Right renal pelvis (tissue), 4 donors: ENCODE results near the gene CACNB4. TPM values are rescaled to one million over a fixed set of nuclear protein-coding genes. Genes with fewer than 3 reads are reported as not detected.
"Not testable (repeated sequence)": the region's sequence is repeated elsewhere in the genome, so short reads cannot be mapped to it uniquely, and the experiment has no call there.

ENCODE experiments used
- DNase-seq, 4 donors: peaks; one replicate each; pipeline ENCODE4 v3.0.0-alpha.2; 2013; ENCODE audit warnings: low read depth in 4 of 4, low spot score in 3 of 4, missing footprints in 1 of 4
- polyA plus RNA-seq, 4 donors: library from polyadenylated mRNA; unstranded; fragments of 120-200 nt; gene quantifications; one replicate each; pipeline ENCODE4 v1.2.1, GENCODE V29; 2013; ENCODE audit not compliant: insufficient read length in 4 of 4

The CACNB4 gene
- 10 to 100 TPM in 2 of 4 donors, 1 to 10 TPM in 2; 7.2 to 11.8 (median 9.9) TPM for polyA plus RNA-seq

DNA sequence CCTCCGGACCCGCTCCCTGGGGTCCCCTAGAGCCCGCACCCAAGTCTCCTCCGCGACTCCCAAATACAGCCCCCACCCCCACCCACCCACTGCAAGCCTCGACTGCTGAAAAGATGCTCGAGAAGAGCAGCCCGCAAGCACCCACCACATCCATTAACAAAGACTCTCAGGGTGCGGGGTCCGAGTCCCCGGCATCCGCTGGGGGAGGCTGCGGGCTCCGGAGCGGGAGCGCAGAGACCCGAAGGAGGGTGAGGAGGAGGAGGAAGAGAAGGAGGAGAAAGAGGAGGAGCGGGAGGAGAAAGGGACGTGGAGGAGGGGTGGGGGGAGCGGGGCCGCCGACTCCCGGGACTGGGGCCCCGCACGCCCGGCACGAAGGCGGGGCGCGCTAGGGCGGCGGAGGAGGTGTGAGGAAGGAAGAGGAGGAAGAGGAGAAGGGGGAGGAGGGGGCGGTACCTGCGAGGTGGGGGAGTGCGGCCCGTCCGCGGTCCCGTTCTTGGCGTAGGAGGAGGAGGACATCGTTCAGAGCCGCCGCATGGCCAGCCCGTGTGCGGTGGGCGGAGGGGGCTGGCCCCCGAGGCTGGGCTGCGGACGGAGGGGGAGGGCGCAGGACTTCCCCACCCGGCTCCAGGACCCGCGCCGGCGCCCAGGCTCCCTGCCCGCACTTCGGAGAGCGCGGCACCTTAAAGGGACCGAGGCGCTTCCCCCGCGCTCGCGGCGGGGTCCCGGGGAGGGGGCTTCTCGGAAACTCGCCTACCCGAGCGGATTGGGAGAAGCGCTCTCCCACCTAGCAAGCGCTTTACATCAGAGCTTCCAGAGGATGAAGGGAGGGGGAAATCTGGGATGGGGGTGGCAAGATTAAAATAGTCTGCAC lies at the start of gene CACNB4:
Gene CACNB4, minus strand, starts transcription at position 549 of the 871 bp plus-strand sequence.
- DNase-seq = peak in 3 of 4 donors; percentile 1 to 21 (median 13)

GRCh38 chr2:152134488-152135280 lies 35.8 kb upstream of the CACNB4 start:
- DNase-seq = no peak

- DNase-seq = no peak
These were observed 33.5 kb upstream of the CACNB4 start for GRCh38 chr2:152132306-152132705.

GRCh38 chr2:152127628-152128027 lies 28.8 kb upstream of the CACNB4 start:
- no peak for DNase-seq

DNA sequence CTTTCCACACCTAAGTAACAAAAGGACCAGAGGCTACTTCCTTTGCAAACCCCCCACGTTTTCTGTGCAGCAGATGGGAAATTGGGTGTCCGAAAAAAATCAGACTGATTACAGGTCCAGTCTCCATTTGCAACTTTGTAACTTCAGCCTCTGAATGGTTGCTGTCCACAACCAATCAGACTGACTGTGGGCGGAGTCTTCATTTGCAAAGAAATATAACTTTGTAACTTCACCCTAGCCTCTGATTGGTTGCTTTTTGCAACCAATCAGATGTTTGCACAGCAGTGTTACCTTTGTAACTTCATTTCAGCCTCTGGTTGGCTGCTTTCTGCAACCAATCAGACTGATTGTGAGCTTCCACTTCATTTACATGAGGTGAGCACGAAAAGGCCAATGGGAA lies 27.8 kb upstream of the CACNB4 start:
- DNase-seq = no peak

- no peak for DNase-seq
These were observed 23.3 kb upstream of the CACNB4 start for GRCh38 chr2:152122161-152122560.

- DNase-seq = no peak
These were observed 21.6 kb upstream of the CACNB4 start for GRCh38 chr2:152120430-152120829.

DNA sequence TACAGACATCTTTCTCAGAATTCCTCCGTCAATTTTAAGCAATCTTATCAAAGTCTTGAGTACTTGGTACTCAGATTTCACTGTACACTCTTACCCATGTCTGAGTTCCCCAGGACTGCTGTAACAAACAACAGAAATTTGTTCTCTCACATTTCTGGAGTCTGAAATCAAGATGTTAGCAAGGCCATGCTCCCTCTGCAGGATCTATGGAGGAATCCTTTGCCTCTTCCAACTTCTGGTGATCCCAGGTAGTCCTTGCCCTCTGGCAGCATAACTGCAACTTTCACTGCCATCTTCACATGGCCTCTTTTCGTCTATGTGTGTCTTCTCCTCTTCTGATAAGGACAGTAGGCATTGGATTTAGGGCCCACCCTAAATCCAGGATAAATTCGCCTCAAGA lies 17.1 kb upstream of the CACNB4 start:
- DNase-seq = no peak

DNA sequence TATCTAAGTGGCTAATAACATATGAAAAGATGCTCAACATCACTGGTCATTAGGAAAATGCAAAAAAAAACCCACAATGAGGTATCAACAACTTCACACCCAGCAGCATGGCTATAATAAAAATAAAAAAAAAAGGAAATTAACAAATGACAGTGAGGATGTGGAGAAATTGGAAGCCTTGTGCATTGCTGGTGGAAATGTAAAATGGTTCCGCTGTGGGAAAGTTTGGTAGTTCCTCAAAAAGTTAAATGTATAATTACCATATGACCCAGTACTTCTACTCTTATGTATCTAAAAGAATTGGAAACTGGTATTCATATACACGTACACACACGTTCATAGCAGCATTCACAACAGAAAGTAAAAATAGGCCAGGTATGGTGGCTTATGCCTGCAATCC lies 15.5 kb upstream of the CACNB4 start:
- no peak for DNase-seq

DNA sequence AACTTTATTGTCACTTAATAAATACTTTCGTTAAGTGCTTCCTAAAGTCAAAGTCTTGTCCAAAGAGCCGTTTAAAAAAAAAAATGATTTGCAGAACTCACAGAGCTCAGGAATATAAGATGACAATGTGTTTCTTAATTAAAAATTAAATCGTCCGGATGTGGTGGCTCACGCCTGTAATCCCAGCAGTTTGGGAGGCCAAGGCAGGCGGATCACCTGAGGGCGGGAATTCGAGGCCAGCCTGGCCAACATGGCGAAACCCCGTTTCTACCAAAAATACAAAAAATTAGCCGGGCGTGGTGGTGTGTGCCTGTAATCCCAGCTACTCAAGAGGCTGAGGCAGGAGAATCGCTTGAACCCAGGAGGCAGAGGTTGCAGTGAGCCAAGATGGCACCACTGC lies 8.3 kb upstream of the CACNB4 start:
- DNase-seq = not testable (repeated sequence)

GRCh38 chr2:152106464-152106863 lies 7.6 kb upstream of the CACNB4 start:
- DNase-seq = no peak

DNA sequence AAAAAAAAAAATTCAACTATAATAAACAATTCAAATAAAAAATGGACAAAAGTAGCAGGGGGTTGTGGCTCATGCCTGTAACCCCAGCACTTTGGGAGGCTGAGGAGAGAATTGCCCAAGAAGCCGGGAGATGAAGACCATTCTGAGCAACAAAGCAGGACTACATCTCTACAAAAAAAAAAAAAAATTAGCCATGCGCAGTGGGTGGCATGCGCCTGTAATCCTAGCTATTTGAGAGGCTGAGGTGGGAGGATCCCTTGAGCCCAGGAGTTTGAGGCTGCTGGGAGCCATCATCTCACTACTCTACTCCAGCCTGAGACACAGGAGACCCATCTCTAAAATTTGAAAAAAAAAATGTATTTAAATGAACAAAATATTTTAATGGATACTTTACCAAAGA lies 4.4 kb upstream of the CACNB4 start:
- no peak for DNase-seq

DNA sequence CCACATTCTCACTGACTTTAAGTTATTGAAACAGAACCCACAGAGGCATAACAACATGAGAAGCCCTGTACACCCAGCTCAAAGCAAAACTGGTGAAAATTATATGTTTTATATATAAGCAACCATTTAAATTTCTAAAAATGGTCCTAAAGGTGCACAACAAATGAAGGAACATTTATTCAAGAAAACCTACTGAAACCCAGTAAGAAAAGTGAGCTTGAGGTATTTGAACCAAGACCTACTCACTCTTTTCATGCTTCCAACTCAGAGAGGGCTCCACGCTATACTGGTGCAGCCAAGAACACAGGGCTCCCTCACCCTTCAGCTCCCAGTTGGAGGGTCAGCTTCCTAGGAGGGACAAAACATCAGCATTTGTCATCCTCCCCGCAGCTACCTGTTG lies 2.1 kb upstream of the CACNB4 start:
- DNase-seq = no peak

DNA sequence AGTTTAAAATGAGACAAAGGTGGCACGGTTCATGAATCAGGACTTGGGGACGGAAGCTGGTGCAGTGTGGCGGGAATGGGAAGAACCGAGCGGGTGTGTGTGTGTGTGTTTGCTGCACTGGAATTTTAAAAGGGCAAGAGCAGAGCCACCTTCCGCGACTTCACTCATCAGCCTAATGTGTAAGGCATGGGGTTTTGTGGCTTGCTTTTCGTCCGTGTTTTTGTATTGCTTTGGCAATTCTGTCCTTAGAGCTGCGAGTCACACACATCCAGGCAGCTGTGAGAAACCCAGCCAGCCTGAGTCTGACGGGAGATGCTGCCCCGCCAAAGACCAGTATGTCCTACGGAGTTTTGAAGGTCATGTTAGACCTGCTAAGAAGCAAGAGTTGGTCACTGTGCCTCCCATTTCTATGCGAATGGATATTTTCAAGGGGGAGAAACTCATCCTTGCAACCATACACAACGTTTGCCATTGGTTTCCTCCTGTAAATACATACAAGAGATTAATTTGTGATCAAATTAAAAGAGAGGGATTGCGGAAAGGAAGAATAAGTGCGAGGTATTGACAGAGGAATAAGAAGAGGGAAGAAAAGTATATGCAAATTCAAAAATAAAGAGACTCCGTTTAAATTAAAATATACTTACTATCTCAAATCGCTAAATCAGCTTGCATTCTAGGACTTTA lies 665 bp upstream of the CACNB4 start:
- peak in 3 of 4 donors; percentile 9 to 23 (median 20) for DNase-seq

DNA sequence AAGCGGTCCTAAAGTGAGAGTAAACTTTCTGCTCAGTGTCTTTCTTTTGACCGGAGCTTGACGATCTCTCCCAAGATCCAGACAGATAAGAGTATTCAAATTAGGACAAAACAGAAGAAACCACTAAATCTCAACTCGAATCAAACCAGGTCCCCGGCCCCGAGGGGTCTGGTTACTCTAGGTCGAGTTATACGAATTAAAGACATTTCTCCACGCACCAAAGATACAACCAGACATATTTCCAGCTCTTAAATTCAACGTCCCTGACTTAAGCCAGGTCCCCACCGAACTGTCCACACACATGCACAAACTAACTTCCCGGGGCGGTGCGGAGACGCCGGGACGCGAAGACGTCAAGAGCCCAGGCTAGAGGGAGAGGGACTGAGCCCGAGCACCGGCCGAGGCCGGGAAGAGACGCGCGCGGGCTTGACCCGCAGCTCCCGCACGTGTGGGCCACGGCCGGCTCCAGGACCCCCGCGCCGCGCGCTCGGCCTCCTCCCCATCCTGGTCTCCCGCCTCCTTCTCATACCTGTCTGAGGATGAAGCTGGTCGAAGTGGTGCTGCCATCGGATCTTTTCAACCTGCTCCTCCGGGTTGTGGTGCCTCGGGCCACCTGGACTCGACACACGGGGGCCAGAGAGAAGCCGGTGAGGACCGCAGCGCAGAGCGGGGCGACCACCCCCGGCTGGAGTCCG lies 896 bp downstream of the CACNB4 start:
- DNase-seq = peak in 3 of 4 donors; percentile 20 to 34 (median 23)

GRCh38 chr2:152097290-152097800 lies 1.5 kb downstream of the CACNB4 start:
- peak in 2 of 4 donors; percentile 5 for DNase-seq

DNA sequence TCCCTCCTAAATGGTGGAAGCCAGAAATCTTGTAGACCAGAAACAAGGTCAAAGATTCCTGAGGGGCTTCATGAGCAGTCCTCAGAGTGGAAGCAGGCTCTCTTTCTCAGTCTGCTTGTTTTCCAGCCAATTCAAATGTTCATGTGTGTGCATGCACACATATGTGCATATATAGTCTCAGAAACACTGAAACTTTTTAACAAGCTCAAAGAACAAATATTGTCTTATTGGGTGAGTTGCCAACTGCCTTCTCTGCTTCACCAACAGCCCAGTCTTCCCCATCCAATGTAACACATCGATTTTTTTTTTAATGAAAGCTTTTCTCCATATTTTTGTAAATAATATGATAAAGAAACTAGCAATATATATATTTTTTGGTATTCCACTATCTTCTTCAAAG lies 3.7 kb downstream of the CACNB4 start:
- no peak for DNase-seq

GRCh38 chr2:152094014-152094413 lies 4.8 kb downstream of the CACNB4 start:
- DNase-seq = no peak

GRCh38 chr2:152093464-152093863 lies 5.4 kb downstream of the CACNB4 start:
- no peak for DNase-seq

DNA sequence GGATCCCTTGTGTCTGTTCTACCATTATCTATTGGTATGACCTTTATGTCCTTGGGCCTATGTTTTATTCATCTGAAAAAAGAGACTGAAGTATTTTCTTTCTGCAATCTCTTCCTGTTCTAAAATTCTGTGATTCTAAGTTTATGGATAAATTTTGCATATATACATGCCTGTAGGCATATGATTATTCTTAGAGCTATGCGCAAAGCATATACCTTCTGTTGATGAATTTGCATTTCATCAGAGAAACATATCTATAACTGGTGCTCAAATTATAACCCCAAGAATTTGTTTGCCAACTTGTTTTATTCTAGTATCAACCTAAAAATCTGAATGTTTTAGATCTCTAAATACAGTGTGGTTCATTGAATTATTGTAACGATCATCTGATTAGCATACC lies 6.7 kb downstream of the CACNB4 start:
- no peak for DNase-seq
